Endodermal cell (in vitro differentiated cells): ENCODE results near the gene WSCD2. TPM values are rescaled to one million over a fixed set of nuclear protein-coding genes. Genes with fewer than 3 reads are reported as not detected.

ENCODE experiments used
- DNase-seq: peaks from one replicate; pipeline ENCODE4 v3.0.0-alpha.2; 2017
- H3K27ac ChIP-seq: 2 replicates; pipeline ENCODE4 v1.5.1; 2013; ENCODE audit warnings: mild to moderate bottlenecking, low read depth, low read length, moderate library complexity
- H3K27me3 ChIP-seq: 2 replicates; pipeline ENCODE4 v1.6.1; 2013; ENCODE audit warnings: mild to moderate bottlenecking, low read length, moderate library complexity; ENCODE audit not compliant: insufficient read depth, control insufficient read depth, poor library complexity, severe bottlenecking
- H3K36me3 ChIP-seq: 2 replicates; pipeline ENCODE4 v1.7.0; 2013; ENCODE audit warnings: mild to moderate bottlenecking, low read length, moderate library complexity; ENCODE audit not compliant: control insufficient read depth, insufficient read depth
- H3K4me1 ChIP-seq: one replicate; pipeline ENCODE4 v1.7.0; 2013; ENCODE audit warnings: low read length; ENCODE audit not compliant: control insufficient read depth, insufficient read depth
- H3K4me3 ChIP-seq: 2 replicates; pipeline ENCODE4 v1.5.1; 2013; ENCODE audit warnings: mild to moderate bottlenecking, low read length, moderate library complexity
- H3K9ac ChIP-seq: 2 replicates; pipeline ENCODE4 v1.6.1; 2013; ENCODE audit warnings: mild to moderate bottlenecking, low read length, moderate library complexity; ENCODE audit not compliant: poor library complexity, severe bottlenecking; ENCODE audit errors: extremely low read depth
- H3K9me3 ChIP-seq: 2 replicates; pipeline ENCODE4 v1.6.1; 2013; ENCODE audit warnings: mild to moderate bottlenecking, low read length, moderate library complexity; ENCODE audit not compliant: control insufficient read depth
- H3K27ac Mint-ChIP-seq: 2 replicates; pipeline ENCODE4 v1.8.0; 2020; ENCODE audit warnings: mixed read lengths
- H3K27me3 Mint-ChIP-seq: 2 replicates; pipeline ENCODE4 v1.8.0; 2021; ENCODE audit warnings: mild to moderate bottlenecking, mixed read lengths; ENCODE audit not compliant: insufficient read depth
- H3K36me3 Mint-ChIP-seq: 2 replicates; pipeline ENCODE4 v1.8.0; 2020; ENCODE audit warnings: low read depth, mixed read lengths
- H3K4me1 Mint-ChIP-seq: 2 replicates; pipeline ENCODE4 v1.8.0; 2020; ENCODE audit warnings: mixed read lengths
- H3K4me3 Mint-ChIP-seq: 2 replicates; pipeline ENCODE4 v1.8.0; 2020; ENCODE audit warnings: mild to moderate bottlenecking, moderate library complexity, mixed read lengths
- H3K9me3 Mint-ChIP-seq: 2 replicates; pipeline ENCODE4 v1.8.0; 2020; ENCODE audit warnings: mild to moderate bottlenecking, mixed read lengths
- WGBS, 2 experiments: methylation state at CpG; one replicate each; pipeline versions ENCODE4 v1.1.5 to v1.1.7; 2013; ENCODE audit warnings: missing lambda C conversion rate in 2 of 2, mixed read lengths in 1 of 2; ENCODE audit not compliant: insufficient coverage in 1 of 2, insufficient read length in 1 of 2; 5-methylcytosine and 5-hydroxymethylcytosine counted together
- total RNA-seq, 2 donors: library from RNA; stranded (reverse); fragmentation: NEBNext Ultra II Directional in 1 of 2; extraction: Animal tissue kit (Norgen Biotek cat#: 25700) in 1 of 2; gene quantifications; 2 replicates in 1 of 2; 3 replicates in 1 of 2; pipeline ENCODE4 v1.2.1, GENCODE V29; 2021
- TF ChIP-seq, protein P1 (sequence below): fragments of 200-600 bp; sonication (generic); conservative IDR thresholded peaks from 2 replicates; pipeline ENCODE4 v1.5.0; 2021; ENCODE audit warnings: antibody characterized with exemption, mild to moderate bottlenecking

Gene WSCD2
- total RNA-seq, 2 donors from 2014 or later, result 0.80 to 1.3 TPM

DNA sequence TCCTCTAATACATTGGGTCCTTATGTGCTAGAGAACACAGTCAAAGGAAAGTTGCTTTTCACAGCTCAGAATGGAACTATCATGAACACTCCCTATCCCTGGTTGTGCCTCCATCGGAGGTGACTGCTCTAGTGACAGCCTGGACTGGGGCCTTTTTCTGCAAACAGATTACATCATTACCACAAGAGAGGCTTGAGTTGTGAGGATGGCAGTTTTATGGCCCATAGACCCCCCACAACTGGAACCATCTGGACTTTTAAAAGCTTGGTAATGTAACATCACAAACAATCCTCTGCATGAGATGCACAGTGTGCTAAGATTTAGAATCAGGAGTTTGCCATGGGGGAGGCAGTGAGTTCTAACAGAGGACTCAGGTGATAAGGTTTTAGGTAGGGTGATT is 46.6 kb upstream of the WSCD2 start:
- H3K9me3 Mint-ChIP-seq, result peaks cover 12% of the 10 kb centered on the region
- 92% methylated on average over 1 of the region's 1 CpG; no CpG with 5 or more reads in 1 of the 2 experiments for WGBS, 2 experiments
- peak; percentile 11 for DNase-seq

GRCh38 chr12:108087900-108088299 is 41.2 kb upstream of the WSCD2 start:
- Histone ChIP-seq H3K36me3 (no peaks in the 10 kb centered on the region), H3K4me3 (no peak overlapping the region), H3K9ac (no peak overlapping the region), H3K4me1 (no peaks in the 10 kb centered on the region), H3K9me3 (peaks cover 24% of the 10 kb centered on the region), H3K27me3 (peaks cover 7% of the 10 kb centered on the region), H3K27ac (no peak overlapping the region)
- TF ChIP-seq, protein P1, sequence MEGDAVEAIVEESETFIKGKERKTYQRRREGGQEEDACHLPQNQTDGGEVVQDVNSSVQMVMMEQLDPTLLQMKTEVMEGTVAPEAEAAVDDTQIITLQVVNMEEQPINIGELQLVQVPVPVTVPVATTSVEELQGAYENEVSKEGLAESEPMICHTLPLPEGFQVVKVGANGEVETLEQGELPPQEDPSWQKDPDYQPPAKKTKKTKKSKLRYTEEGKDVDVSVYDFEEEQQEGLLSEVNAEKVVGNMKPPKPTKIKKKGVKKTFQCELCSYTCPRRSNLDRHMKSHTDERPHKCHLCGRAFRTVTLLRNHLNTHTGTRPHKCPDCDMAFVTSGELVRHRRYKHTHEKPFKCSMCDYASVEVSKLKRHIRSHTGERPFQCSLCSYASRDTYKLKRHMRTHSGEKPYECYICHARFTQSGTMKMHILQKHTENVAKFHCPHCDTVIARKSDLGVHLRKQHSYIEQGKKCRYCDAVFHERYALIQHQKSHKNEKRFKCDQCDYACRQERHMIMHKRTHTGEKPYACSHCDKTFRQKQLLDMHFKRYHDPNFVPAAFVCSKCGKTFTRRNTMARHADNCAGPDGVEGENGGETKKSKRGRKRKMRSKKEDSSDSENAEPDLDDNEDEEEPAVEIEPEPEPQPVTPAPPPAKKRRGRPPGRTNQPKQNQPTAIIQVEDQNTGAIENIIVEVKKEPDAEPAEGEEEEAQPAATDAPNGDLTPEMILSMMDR, result no peak
- WGBS, 2 experiments, result 96 to 100% methylated on average over 1 of the region's 1 CpG
- H3K4me1 Mint-ChIP-seq, result peaks cover 3% of the 10 kb centered on the region
- H3K27me3 Mint-ChIP-seq, result peaks cover 10% of the 10 kb centered on the region
- DNase-seq, result no peak
- H3K36me3 Mint-ChIP-seq, result no peaks in the 10 kb centered on the region
- H3K9me3 Mint-ChIP-seq, result peaks cover 23% of the 10 kb centered on the region
- no peak overlapping the region for H3K27ac Mint-ChIP-seq
- H3K4me3 Mint-ChIP-seq, result no peak overlapping the region

More for the DNA sequence above, 46.6 kb upstream of the WSCD2 start:
- H3K4me1 Mint-ChIP-seq, result no peaks in the 10 kb centered on the region
- H3K27ac Mint-ChIP-seq, result no peak overlapping the region
- Histone ChIP-seq H3K27me3 (peaks cover 5% of the 10 kb centered on the region), H3K4me3 (no peak overlapping the region), H3K27ac (no peak overlapping the region), H3K36me3 (no peaks in the 10 kb centered on the region), H3K4me1 (no peaks in the 10 kb centered on the region), H3K9ac (no peak overlapping the region), H3K9me3 (peaks cover 20% of the 10 kb centered on the region)
- TF ChIP-seq, protein P1, result no peak
- H3K36me3 Mint-ChIP-seq, result no peaks in the 10 kb centered on the region
- H3K27me3 Mint-ChIP-seq, result peaks cover 14% of the 10 kb centered on the region
- H3K4me3 Mint-ChIP-seq, result no peak overlapping the region

- DNase-seq, result peak; percentile 74
- Mint-ChIP-seq H3K4me1 (peaks cover 3% of the 10 kb centered on the region), H3K27ac (no peak overlapping the region), H3K9me3 (peaks cover 12% of the 10 kb centered on the region), H3K4me3 (no peak overlapping the region), H3K27me3 (peaks cover 15% of the 10 kb centered on the region), H3K36me3 (no peaks in the 10 kb centered on the region)
- H3K4me1 ChIP-seq, result no peaks in the 10 kb centered on the region
- TF ChIP-seq, protein P1, result no peak
- H3K27ac ChIP-seq, result no peak overlapping the region
- WGBS, 2 experiments, result 80% methylated on average over 6 to 12 of the region's 13 CpGs
- H3K27me3 ChIP-seq, result peaks cover 7% of the 10 kb centered on the region
- H3K9me3 ChIP-seq, result peaks cover 17% of the 10 kb centered on the region
- no peak overlapping the region for H3K4me3 ChIP-seq
- no peak overlapping the region for H3K9ac ChIP-seq
- no peaks in the 10 kb centered on the region for H3K36me3 ChIP-seq
These were observed 38.8 kb upstream of the WSCD2 start for GRCh38 chr12:108090107-108090899.
